ENCODE measurements around the gene SKAP1. TPM values are rescaled to one million over a fixed set of nuclear protein-coding genes. Genes with fewer than 3 reads are reported as not detected.
"Not testable (repeated sequence)": the region's sequence is repeated elsewhere in the genome, so short reads cannot be mapped to it uniquely, and the experiment has no call there.

The SKAP1 gene
- total RNA-seq, 4 donors from 2014 or later = 1.1 to 1.7 (median 1.2) TPM

DNA sequence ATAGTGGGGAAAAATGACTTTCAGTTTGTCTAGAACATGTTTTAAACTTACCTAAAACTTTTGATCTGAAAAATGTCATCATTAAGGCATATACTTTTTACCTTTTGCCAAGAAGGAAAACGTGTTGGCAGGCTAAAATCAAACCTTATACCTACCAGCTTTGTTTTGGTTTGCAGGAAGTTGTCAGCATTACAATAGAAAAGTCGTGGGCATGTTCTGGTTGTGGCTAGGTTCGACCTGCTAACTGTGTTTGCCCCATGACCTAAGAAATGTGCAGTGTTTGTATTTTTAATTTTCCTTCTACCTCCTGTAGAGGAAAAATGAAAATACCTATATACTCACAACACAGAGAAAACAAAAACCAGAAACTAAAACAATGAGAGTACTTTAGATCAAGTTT lies 13.0 kb downstream of the SKAP1 start:
- Histone ChIP-seq H3K9me3 (no peaks in the 10 kb centered on the region), H3K4me3 (no peak overlapping the region), H3K27ac (replicated peaks in 1 of 4) (no peak overlapping the region), H3K27me3 (peaks cover 0 to 29% (median 4%) of the 10 kb centered on the region in 4 donors), H3K4me1 (no peaks in the 10 kb centered on the region), H3K36me3 (no peaks in the 10 kb centered on the region)
- intact Hi-C loops (cut with DNase I) = no loop called here
- DNase-seq (ENCODE audit: extremely low spot score) = no peak
- 12% methylated on average over 3 of the region's 3 CpGs for WGBS
- TF ChIP-seq EP300 (IDR thresholded peaks at IDR 0.05) (no peak), POLR2AphosphoS5 (IDR thresholded peaks at IDR 0.05) (no peak), POLR2A (IDR thresholded peaks at IDR 0.05; ENCODE audit: low read depth) (no peak)
- TF ChIP-seq, protein P1, sequence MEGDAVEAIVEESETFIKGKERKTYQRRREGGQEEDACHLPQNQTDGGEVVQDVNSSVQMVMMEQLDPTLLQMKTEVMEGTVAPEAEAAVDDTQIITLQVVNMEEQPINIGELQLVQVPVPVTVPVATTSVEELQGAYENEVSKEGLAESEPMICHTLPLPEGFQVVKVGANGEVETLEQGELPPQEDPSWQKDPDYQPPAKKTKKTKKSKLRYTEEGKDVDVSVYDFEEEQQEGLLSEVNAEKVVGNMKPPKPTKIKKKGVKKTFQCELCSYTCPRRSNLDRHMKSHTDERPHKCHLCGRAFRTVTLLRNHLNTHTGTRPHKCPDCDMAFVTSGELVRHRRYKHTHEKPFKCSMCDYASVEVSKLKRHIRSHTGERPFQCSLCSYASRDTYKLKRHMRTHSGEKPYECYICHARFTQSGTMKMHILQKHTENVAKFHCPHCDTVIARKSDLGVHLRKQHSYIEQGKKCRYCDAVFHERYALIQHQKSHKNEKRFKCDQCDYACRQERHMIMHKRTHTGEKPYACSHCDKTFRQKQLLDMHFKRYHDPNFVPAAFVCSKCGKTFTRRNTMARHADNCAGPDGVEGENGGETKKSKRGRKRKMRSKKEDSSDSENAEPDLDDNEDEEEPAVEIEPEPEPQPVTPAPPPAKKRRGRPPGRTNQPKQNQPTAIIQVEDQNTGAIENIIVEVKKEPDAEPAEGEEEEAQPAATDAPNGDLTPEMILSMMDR (IDR thresholded peaks at IDR 0.05) = no peak

DNA sequence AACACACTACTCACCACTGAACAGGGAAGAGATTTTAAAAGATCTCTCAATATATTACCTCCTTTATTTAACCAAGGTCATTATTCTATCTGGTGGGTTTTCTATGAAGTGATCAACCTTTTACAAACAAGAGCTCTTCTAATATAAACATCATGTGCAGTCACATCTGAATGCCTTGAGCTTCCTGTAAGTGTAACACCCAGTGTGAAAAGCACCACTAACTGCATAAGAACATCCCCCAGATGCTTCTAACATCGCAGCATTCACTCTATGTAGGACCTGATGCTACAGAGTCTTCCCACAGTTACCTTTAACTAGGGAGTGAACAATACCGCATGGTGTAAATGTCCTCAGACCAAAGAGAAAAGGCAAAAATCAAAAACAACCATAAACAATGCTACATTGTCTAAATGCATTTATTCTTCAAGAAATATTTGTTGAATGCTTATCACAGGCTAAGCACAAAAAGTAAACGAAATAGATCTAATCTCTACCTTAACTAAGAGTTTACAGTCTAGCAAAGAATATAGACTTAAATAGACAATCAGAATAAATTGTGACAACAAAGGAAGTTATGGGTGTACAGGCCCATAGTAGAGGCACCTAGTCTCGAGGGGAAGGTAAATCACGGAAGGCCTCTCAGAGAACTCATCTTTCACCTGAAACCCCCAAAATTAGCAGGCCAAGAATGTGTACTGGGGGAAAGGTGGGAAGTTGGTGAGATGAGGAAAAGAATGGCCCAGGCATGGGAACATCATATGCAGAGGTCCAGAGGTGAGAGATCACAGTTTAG lies 16.2 kb downstream of the SKAP1 start:
- H3K9me3 ChIP-seq = no peaks in the 10 kb centered on the region
- no peaks in the 10 kb centered on the region for H3K36me3 ChIP-seq
- intact Hi-C loops (cut with DNase I) = no loop called here
- H3K27me3 ChIP-seq = peaks cover 0 to 58% (median 4%) of the 10 kb centered on the region in 4 donors
- no peak for TF ChIP-seq POLR2A (IDR thresholded peaks at IDR 0.05; ENCODE audit: low read depth)
- TF ChIP-seq POLR2AphosphoS5 (IDR thresholded peaks at IDR 0.05) = no peak
- TF ChIP-seq, protein P1 (IDR thresholded peaks at IDR 0.05) = no peak
- no peak for TF ChIP-seq EP300 (IDR thresholded peaks at IDR 0.05)
- no peak overlapping the region for H3K4me3 ChIP-seq
- DNase-seq (ENCODE audit: extremely low spot score) = no peak
- no peak overlapping the region for H3K27ac ChIP-seq (replicated peaks in 1 of 4)
- H3K4me1 ChIP-seq = no peaks in the 10 kb centered on the region
- 77% methylated on average over 5 of the region's 5 CpGs for WGBS

DNA sequence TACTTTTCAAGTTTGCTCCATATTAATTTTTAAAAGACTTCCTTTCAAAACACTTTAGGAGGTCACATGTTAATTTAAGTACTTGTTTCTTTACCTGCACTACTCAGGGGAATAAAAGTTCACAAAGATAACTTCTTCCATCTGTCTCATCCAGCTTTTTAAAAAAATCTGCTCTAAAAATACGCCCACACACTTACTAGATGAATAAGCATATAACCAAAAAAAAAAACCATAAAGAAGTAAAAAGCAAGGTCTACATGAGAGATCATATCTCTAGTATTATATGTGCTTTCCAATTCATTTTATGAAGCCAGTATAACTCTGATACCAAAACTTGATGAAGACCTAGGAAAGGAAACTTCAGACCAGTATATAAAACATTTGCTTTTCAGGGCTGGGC lies 17.2 kb downstream of the SKAP1 start:
- intact Hi-C loops (cut with DNase I) = no loop called here
- WGBS = 74% methylated on average over 1 of the region's 1 CpG
- H3K9me3 ChIP-seq = no peaks in the 10 kb centered on the region
- no peak overlapping the region for H3K27ac ChIP-seq (replicated peaks in 1 of 4)
- no peaks in the 10 kb centered on the region for H3K36me3 ChIP-seq
- no peaks in the 10 kb centered on the region for H3K4me1 ChIP-seq
- no peak overlapping the region for H3K4me3 ChIP-seq
- DNase-seq (ENCODE audit: extremely low spot score) = no peak
- TF ChIP-seq EP300 (IDR thresholded peaks at IDR 0.05) (no peak), POLR2A (IDR thresholded peaks at IDR 0.05; ENCODE audit: low read depth) (no peak), POLR2AphosphoS5 (IDR thresholded peaks at IDR 0.05) (no peak)
- TF ChIP-seq, protein P1 (IDR thresholded peaks at IDR 0.05) = no peak
- H3K27me3 ChIP-seq = peaks cover 0 to 64% (median 4%) of the 10 kb centered on the region in 4 donors

DNA sequence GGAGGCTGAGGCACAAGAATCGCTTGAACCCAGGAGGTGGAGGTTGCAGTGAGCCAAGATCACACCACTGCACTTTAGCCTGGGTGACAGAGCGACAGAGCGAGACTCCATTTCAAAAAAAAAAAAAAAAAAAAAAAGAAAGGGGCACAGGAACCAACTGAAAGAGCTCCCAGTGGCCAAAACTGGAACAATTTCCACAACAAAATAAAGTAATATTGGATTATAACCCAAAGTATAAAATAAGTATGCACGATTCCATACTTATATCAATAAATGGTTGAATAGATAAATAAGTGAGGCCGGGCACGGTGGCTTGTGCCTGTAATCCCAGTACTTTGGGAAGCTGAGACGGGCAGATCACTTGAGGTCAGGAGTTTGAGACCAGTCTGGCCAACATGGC lies 19.2 kb downstream of the SKAP1 start:
- intact Hi-C loops (cut with DNase I); H3K4me1 ChIP-seq; H3K4me3 ChIP-seq; H3K9me3 ChIP-seq; DNase-seq (ENCODE audit: extremely low spot score); H3K36me3 ChIP-seq; H3K27ac ChIP-seq (replicated peaks in 1 of 4): not testable (repeated sequence)
- peaks cover 0 to 71% (median 4%) of the 10 kb centered on the region in 4 donors for H3K27me3 ChIP-seq
- WGBS = 90% methylated on average over 7 of the region's 7 CpGs

DNA sequence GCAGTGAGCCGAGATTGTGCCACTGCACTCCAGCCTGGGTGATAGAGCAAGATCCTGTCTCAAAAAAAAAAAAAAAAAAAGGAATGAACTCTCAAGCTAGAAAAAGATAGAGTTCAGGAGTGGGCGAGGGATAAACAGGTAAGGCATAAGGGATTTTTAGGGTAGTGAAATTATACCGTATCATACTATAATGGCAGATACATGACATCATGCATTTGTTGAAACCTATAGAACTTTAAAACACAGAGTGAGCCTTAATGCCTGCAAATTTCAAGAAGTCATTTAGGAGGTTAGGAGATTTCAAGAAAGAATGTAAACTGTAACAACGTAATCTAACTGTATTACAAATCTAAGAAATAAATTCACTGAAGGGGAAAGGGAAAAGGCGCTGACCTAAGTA lies 20.4 kb downstream of the SKAP1 start:
- Histone ChIP-seq H3K9me3 (no peaks in the 10 kb centered on the region), H3K4me3 (no peak overlapping the region), H3K4me1 (no peaks in the 10 kb centered on the region), H3K36me3 (no peaks in the 10 kb centered on the region), H3K27ac (replicated peaks in 1 of 4) (no peak overlapping the region), H3K27me3 (peaks cover 0 to 66% (median 0%) of the 10 kb centered on the region in 4 donors)
- intact Hi-C loops (cut with DNase I) = no loop called here
- TF ChIP-seq POLR2A (IDR thresholded peaks at IDR 0.05; ENCODE audit: low read depth) (no peak), POLR2AphosphoS5 (IDR thresholded peaks at IDR 0.05) (no peak)
- 76% methylated on average over 5 of the region's 5 CpGs for WGBS
- DNase-seq (ENCODE audit: extremely low spot score) = no peak

Data from esophagus muscularis mucosa (tissue), 4 donors.